Tibial nerve (tissue), 3 donors: ENCODE results near the gene STX7.

Experiments used
- CTCF ChIP-seq, 5 experiments: fragments of 200-600 bp in 3 of 5; fragments of 450-650 bp in 2 of 5; sonication (generic) in 3 of 5; IDR thresholded peaks; one replicate each; pipeline ENCODE4 v1.5.1; 2016 to 2019; ENCODE audit warnings: antibody characterized with exemption in 5 of 5, mild to moderate bottlenecking in 3 of 5, moderate library complexity in 2 of 5
- POLR2A ChIP-seq, 2 donors: fragments of 450-650 bp; IDR thresholded peaks; one replicate each; pipeline ENCODE4 v1.6.1; 2017; ENCODE audit warnings: antibody characterized with exemption in 2 of 2, mild to moderate bottlenecking in 2 of 2, moderate library complexity in 2 of 2

GRCh38 chr6:132458887-132459604 lies 53.9 kb downstream of the STX7 start:
- no peak for TF ChIP-seq CTCF (IDR thresholded peaks at IDR 0.05)
- no peak for TF ChIP-seq POLR2A (IDR thresholded peaks at IDR 0.05)
